ENCODE data around the gene MYL7. TPM values are rescaled to one million over a fixed set of nuclear protein-coding genes. Genes with fewer than 3 reads are reported as not detected.

MYL7 gene
- total RNA-seq, 4 donors from 2014 or later, result not detected

- peaks cover 26% of the 10 kb centered on the region for H3K27me3 ChIP-seq
- H3K9me3 ChIP-seq, result no peaks in the 10 kb centered on the region
- 44 to 60% methylated on average over 1 to 2 of the region's 2 CpGs for WGBS, 2 donors (ENCODE audit: low coverage in 1 of 2)
- intact Hi-C loops (cut with DNase I; ENCODE audit: low total_unique reads) (no loop called here), in situ Hi-C loops (cut with MboI; ENCODE audit: low pct_ligation_motif_present in 1 of 4, low pct_unique_long_range_greater_than_20kb in 1 of 4, low sequenced_read_pairs in 3 of 4) (no loop called here)
- DNase-seq, result no peak
- H3K4me3 ChIP-seq, result peak overlapping the region in 3 of 4 donors; percentile 32 to 59 (median 43)
- no peaks in the 10 kb centered on the region for H3K36me3 ChIP-seq
- peaks cover 0 to 12% (median 2%) of the 10 kb centered on the region in 4 donors for H3K4me1 ChIP-seq
- no peak for TF ChIP-seq CTCF (IDR thresholded peaks at IDR 0.05)
- TF ChIP-seq POLR2AphosphoS5 (IDR thresholded peaks at IDR 0.05), result no peak
- TF ChIP-seq EP300 (IDR thresholded peaks at IDR 0.05; ENCODE audit: low read depth), result no peak
- no peak for TF ChIP-seq POLR2A (IDR thresholded peaks at IDR 0.05)
- H3K27ac ChIP-seq, result peak overlapping the region; percentile 77 to 92 (median 86)
These were observed 35.3 kb downstream of the MYL7 start for GRCh38 chr7:44105832-44106231.

- in situ Hi-C loops (cut with MboI; ENCODE audit: low pct_ligation_motif_present in 1 of 4, low pct_unique_long_range_greater_than_20kb in 1 of 4, low sequenced_read_pairs in 3 of 4), result no loop called here
- H3K27me3 ChIP-seq, result peaks cover 26% of the 10 kb centered on the region
- no peaks in the 10 kb centered on the region for H3K9me3 ChIP-seq
- TF ChIP-seq EP300 (IDR thresholded peaks at IDR 0.05; ENCODE audit: low read depth), result no peak
- peak in 2 of 3 donors; percentile 17 to 57 for TF ChIP-seq POLR2AphosphoS5 (IDR thresholded peaks at IDR 0.05)
- no peak for DNase-seq
- H3K36me3 ChIP-seq, result no peaks in the 10 kb centered on the region
- intact Hi-C loops (cut with DNase I; ENCODE audit: low total_unique reads), result no loop called here
- WGBS, 2 donors (ENCODE audit: low coverage in 1 of 2), result 53 to 55% methylated on average over 2 to 19 of the region's 28 CpGs
- H3K4me3 ChIP-seq, result peak overlapping the region; percentile 32 to 59 (median 51)
- peaks cover 0 to 12% (median 2%) of the 10 kb centered on the region in 4 donors for H3K4me1 ChIP-seq
- H3K27ac ChIP-seq, result peak overlapping the region; percentile 77 to 92 (median 86)
These were observed 36.0 kb downstream of the MYL7 start for GRCh38 chr7:44104860-44105771.

GRCh38 chr7:44103923-44104859, 36.9 kb downstream of the MYL7 start, which contains the start of gene AEBP1:
Gene AEBP1, plus strand, starts transcription at chr7:44104345. Its CDS starts 321 bp downstream, at chr7:44104666.
- H3K27ac ChIP-seq, result peak within 1 kb of the TSS; percentile 77 to 92 (median 86)
- intact Hi-C loops (cut with DNase I; ENCODE audit: low total_unique reads), result no loop called here
- in situ Hi-C loops (cut with MboI; ENCODE audit: low pct_ligation_motif_present in 1 of 4, low pct_unique_long_range_greater_than_20kb in 1 of 4, low sequenced_read_pairs in 3 of 4), result no loop called here
- peak within 1 kb of the TSS; percentile 32 to 59 (median 51) for H3K4me3 ChIP-seq
- WGBS, 2 donors (ENCODE audit: low coverage in 1 of 2), result 10% methylated on average over 33 of the region's 87 CpGs; no CpG with 5 or more reads in 1 of the 2 donors
- peaks cover 26% of the 10 kb centered on the region for H3K27me3 ChIP-seq
- peak; percentile 35 for DNase-seq
- H3K4me1 ChIP-seq, result peaks cover 0 to 12% (median 2%) of the 10 kb centered on the region in 4 donors
- no peaks in the 10 kb centered on the region for H3K36me3 ChIP-seq
- no peaks in the 10 kb centered on the region for H3K9me3 ChIP-seq
- no peak for TF ChIP-seq POLR2A (IDR thresholded peaks at IDR 0.05)
- peak in 1 of 3 donors; percentile 37 for TF ChIP-seq POLR2AphosphoS5 (IDR thresholded peaks at IDR 0.05)
- TF ChIP-seq CTCF (IDR thresholded peaks at IDR 0.05), result no peak

- DNase-seq, result no peak
- in situ Hi-C loops (cut with MboI; ENCODE audit: low pct_ligation_motif_present in 1 of 4, low pct_unique_long_range_greater_than_20kb in 1 of 4, low sequenced_read_pairs in 3 of 4), result no loop called here
- H3K36me3 ChIP-seq, result no peaks in the 10 kb centered on the region
- TF ChIP-seq CTCF (IDR thresholded peaks at IDR 0.05) (no peak), POLR2A (IDR thresholded peaks at IDR 0.05) (no peak), EP300 (IDR thresholded peaks at IDR 0.05; ENCODE audit: low read depth) (no peak), POLR2AphosphoS5 (IDR thresholded peaks at IDR 0.05) (no peak)
- no peaks in the 10 kb centered on the region for H3K9me3 ChIP-seq
- H3K4me3 ChIP-seq, result no peak overlapping the region
- peaks cover 26% of the 10 kb centered on the region for H3K27me3 ChIP-seq
- intact Hi-C loops (cut with DNase I; ENCODE audit: low total_unique reads), result no loop called here
- peak overlapping the region; percentile 39 to 92 (median 86) for H3K27ac ChIP-seq
- 57% methylated on average over 8 of the region's 8 CpGs; no CpG with 5 or more reads in 1 of the 2 donors for WGBS, 2 donors (ENCODE audit: low coverage in 1 of 2)
- peaks cover 0 to 12% (median 2%) of the 10 kb centered on the region in 4 donors for H3K4me1 ChIP-seq
These were observed 37.6 kb downstream of the MYL7 start for GRCh38 chr7:44103566-44103922.
